Right ventricle myocardium superior (tissue), 1 donor: ENCODE measurements around the gene CRYBG2. TPM values are rescaled to one million over a fixed set of nuclear protein-coding genes. Genes with fewer than 3 reads are reported as not detected.
"Not testable (repeated sequence)": the region's sequence is repeated elsewhere in the genome, so short reads cannot be mapped to it uniquely, and the experiment has no call there.

Source experiments
- ATAC-seq: fragments of 200-7000 bp; cut with Tn5 transposase; one replicate; pipeline ENCODE4 v1.9.1; 2020; ENCODE audit warnings: mild to moderate bottlenecking; ENCODE audit not compliant: poor library complexity
- DNase-seq: peaks from one replicate; pipeline ENCODE4 v3.0.0-alpha.2; 2020
- intact Hi-C: fragments of 100-400 bp; cut with DNase I; formaldehyde crosslinking; loops from one replicate; pipeline ENCODE4 v1.11.2; 2022
- total RNA-seq: library from RNA; stranded (reverse); fragmentation: NEBNext Ultra II Directional; extraction: Animal tissue kit (Norgen Biotek cat#: 25700); gene quantifications from one replicate; pipeline ENCODE4 v1.2.1, GENCODE V29; 2021
- donor health status: DM: no; HTN: yes; CAD: no; lungs with severe emphysema.

The CRYBG2 gene
- total RNA-seq, 1 donor from 2014 or later: not detected

GRCh38 chr1:26307966-26308899 is 45.7 kb downstream of the CRYBG2 start:
- DNase-seq, intact Hi-C loops, ATAC-seq: not testable (repeated sequence)

DNA sequence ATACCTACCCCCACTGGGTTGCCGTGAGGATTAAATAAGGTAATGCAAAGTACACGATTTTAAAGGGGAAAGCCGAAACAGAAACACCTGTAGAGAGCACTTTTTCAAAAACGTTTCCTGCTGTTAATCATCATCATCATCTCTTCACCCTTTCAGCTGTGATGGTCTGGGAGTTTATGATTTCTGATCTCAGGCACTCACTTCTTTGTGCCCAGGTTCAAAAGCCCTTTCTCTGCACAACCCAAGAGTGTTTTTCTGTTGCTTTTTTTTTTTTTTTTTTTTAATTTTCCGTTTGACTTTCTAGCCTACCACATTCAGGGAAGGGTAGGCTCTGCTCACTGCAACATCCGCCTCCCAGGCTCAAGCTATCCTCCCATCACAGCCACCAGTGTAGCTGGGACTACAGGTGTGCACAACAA is 46.6 kb downstream of the CRYBG2 start:
- intact Hi-C loops: no loop called here
- ATAC-seq (no peak), DNase-seq (no peak)

DNA sequence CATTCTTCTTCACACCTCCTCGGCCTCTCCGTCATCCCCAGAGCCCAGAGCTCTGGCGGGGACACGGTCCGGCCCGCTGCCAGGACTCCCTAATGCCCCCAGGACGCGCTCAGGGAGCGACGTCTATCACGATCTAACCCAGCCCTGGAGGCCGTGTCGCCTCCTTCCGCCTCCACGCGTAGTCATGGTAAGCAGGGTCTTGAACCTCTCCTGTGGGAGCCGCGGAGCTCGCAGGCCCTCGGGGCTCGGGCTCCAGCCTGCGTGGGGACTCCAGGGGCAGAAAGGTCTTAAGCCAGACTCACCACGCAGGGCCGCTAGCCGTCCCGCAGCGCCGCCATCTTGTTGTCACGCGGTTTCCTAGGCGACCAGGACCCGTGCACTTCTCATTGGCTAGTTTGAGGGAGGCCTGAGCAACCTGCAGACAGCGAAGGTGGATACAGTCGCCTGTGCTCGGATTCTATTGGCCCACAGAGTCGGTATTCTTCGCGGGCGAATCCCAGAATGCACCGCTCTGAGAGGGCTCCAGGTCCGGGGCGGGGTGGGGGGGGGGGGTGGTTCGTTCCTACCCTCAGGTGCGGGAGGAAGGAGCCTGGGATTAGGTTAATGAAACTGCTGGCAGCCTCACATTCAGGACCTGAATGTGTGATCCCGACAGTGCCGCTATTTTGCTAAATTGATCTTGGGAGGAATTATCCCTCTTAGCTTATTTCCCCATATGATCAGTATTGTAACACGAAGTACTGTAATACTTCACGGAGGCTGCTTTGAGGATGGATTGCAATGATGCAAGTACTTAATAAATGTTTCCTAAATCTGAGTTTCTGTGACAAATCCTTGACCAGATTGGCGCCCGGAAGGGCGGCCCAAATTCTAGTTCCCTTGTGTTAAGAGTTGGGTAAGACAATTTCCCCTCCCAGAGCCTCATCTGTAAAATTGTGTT is 47.4 kb downstream of the CRYBG2 start, which contains the start of gene UBXN11:
UBXN11 (minus strand) TSS at position 347 of the 940 bp plus-strand sequence. CDS start 3,753 bp downstream, outside the sequence.
- DNase-seq: peak; percentile 93
- intact Hi-C loops: no loop called here
- ATAC-seq: peak; percentile 96

DNA sequence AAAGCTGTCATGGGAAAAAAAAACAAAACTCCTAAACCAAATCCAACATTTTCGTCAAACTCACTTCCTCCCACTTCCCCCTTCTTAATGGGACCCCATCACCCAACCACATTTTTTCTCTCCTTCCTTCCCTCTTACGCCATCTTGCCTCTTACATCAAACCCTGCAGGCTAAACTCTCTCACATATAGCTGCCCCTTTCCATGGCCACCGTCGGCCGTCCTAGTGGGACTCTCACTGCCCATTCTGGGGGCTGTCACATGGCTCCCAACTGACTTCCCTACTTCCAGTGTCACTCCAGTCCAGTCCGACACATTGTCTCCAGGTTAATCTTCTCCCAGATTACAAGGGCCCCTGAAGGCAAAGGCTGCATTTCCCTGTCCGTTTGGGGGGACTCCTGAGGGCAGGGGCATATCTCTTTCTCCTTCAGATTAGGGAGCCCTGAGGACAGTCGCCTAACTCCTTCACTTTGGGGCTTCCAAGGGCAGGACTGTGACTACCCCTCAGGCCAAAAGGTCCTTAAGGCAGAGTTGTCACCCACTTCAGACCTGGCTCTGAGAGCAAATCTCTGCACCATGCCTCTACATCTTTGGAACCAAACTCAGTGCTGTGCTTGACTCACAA is 48.2 kb downstream of the CRYBG2 start:
- DNase-seq (no peak), ATAC-seq (no peak)
- intact Hi-C loops: no loop called here

DNA sequence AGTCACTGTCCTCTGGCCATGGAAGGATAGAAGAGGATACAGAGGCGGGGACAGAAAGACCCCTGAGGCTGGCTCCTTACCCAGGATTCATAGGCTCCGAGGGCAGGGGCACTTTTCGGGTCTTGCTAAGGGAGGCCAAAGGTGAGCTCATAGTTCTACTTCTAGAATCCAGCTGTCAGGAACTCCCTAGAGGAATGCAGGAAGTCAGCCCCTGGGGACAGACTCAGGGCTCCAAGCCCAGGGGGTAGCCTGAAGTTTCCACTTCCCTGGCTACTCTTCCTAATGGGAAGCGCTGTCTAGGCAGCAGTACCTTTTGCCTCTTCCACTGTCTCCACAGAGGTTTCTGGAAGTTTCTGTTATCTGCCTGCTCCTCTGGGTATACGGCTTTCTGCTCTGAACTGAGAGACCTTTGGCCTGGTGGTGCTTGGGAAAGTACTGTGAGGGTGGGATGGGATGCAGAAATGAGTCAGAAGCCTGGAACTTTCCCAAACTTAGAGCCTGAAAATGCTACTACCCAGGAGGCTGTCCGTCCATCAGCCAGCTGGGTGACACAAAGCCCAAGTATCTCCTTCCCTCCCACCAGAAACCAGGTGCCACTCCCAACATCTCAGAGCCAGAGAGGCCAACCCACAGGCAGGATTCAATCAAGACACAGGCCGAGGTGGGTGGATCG is 51.1 kb downstream of the CRYBG2 start:
- intact Hi-C loops: no loop called here
- ATAC-seq: peak; percentile 33
- no peak for DNase-seq

DNA sequence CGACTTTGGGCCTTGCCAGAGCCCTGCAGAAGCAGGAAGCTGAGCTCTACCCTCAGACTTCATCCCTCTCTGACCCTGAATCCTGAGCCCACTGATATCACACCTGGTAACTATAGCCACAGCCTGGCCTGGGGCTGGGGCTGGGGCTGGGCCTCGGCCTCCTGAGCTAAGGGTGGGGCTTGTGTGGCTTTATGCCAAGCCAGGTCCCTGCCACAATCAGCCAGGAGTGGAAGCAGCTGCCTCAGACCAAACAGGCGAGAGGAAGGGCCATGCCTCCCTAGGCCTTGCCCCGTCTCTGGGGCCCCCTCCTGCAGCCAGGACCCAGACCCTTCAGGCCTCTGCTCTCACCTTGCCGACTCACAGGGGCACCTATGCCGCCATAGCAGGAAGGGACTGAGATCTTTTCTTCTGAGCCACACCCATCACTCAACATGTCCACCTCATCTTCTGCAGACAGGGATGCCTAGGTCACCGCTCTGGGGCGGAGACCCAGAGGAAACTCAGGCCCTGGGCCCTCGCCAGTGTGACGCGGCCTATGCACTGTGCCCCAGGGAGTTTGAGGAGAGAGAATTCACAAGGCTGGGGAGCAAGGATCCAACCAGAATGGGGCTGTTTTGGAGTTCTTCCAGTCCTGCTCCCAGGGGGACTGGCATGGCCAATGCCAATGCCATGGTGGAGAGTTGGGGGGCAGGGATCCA is 53.2 kb downstream of the CRYBG2 start:
- intact Hi-C loops: no loop called here
- no peak for DNase-seq
- no peak for ATAC-seq

DNA sequence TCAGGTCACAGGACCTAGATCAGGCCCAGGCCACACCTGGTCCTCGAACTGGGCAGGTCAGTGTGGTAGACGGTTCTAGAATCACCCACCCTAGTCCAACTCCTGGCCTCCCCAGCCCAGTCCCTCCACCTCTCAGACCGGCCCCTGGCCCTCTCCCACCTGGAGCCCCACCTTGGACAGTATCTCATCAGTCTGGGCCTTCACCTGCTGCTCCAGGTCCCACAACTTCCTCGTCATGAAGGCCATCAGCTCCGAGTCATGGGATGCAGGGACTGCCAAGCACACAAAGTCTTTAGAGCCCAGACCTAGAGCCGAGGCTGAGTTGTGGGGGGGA is 56.2 kb downstream of the CRYBG2 start:
- ATAC-seq: no peak
- intact Hi-C loops: no loop called here
- DNase-seq: no peak

DNA sequence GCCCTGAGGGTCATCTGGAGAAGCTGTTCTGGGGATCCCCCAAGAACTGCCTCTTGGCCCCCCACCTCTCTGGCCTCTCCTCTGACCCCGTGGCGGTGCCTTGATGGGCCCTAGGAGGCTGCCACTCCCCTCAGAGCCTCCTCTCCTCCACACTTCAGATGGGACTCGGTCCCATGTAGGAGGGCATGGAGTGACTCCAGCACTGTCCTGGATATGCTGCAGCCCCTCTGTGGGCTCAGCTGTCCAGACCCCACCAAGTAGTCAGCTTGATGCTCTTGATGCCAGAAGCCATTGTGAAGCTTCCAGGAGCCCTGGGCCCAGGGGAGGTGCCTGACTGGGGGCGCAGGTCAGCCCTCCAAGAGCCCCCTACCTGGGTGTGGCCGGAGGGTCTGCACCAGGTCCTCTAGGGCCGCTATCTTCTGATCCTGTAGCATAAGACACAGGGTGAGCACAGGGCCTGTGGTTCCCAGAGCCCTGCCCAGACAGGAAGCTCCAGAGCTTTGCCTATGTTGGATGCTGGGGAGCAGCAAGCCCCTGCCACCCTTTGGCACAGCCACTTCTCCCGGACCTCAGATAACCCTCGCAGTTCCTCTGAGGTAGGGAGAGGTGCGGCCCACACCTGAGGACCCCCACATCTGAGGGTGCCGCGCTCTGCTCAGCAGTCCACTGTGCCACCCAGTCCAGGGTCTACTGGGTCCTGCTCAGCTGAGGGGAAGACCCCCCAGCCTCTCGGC is 56.7 kb downstream of the CRYBG2 start:
- no peak for ATAC-seq
- DNase-seq: no peak
- intact Hi-C loops: no loop called here

DNA sequence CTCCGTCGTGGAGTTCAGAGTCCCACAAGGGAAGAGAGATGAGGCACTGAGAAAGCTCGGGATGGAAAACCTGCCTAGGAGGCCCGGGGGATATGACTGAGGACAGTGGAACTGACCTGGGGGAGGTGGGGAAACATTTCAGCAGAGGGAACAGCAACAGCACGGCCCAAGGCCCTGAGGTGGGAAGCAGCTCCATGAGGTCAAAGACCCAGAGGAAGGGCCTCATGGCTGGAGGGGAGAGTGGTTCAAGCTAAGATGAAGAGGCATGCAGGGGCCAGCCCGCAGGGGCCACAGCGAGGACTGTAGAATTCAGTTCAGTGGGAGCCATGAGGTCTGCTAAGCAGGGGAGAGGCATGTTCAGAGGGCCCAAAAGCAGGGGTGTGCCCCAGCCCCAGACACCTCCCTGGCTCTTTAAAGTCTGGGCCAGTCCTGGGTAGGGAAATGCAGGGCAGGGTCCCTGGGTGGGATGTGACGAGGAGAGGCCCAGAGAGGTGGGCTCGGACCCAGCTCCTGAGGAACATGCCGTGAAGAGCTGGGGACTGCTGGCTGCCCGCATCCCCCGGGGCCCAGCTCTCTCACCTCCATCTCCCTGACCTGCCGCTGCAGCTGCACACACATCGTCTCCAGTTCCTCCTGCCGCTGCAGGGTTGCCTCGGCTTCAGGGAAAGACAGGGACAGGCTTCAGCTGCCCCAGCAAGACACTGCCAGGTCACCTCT is 57.4 kb downstream of the CRYBG2 start:
- intact Hi-C loops: no loop called here
- no peak for DNase-seq
- no peak for ATAC-seq

DNA sequence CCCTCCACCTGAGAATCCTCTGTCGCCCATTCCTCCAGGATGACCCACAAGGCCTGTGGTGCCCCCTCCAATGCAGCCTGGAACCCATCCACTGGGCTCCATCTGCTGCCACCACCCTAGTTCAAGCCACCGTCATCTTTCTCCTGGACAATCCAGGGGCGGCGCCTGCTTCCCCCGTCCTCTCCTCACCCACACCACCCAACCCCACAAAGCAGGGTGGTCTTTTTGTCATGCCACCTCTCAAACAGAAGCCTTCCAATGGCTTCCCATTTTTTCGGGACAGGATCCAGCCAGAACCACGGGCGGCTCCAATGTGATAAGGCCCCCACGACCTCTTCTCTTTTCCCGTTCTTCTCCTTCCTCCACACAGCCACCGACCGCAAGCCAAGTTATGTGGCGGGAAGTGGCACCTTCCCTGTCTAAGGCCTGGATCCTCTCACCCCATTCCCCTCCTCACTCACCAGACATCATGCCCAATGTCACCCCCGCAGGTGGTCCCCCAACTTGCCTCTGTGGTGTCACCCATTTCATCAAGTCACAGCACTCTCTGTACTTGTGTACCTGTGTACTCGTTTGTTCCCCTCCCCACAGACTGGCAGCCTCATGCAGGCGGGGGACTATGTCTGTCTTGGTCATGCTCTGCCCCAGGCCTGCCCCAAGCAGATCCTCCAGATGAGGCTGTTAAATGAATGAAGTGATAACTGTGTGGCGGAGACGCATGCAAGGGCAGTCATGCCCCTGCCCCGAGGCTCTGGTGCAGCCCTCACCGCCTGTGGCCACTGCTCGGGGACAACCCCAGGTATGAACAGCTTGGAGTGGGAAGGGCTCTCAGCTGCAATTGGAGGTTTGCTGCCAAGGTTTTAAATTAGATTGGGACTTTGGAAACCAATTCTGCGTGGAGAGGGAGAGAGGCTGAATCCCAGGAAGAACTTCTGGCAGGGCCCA is 58.5 kb downstream of the CRYBG2 start:
- DNase-seq (peak; percentile 23), ATAC-seq (no peak)
- intact Hi-C loops: no loop called here

- intact Hi-C loops: no loop called here
- ATAC-seq (no peak), DNase-seq (no peak)
Observed at GRCh38 chr1:26293911-26294463, 59.9 kb downstream of the CRYBG2 start.

DNA sequence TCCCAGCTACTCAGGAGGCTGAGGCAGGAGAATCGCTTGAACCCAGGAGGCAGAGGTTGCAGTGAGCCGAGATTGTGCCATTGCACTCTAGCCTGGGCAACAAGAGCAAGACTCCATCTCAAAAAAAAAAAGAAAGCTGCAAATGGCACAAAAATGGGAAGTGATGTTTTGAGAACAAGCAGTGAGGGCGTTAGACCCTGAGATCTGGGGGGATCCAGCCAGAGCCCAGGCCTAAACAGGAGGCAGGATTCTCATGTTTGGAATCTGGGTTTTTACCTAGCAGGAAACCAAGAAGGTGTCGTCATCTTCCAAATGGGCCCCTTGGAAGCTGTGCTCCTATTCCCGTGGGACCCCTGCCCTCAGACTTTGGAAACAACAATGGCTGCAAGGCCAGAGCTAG is 61.2 kb downstream of the CRYBG2 start:
- intact Hi-C loops, ATAC-seq, DNase-seq: not testable (repeated sequence)

GRCh38 chr1:26291939-26292338 is 62.0 kb downstream of the CRYBG2 start:
- ATAC-seq (no peak), DNase-seq (no peak)
- intact Hi-C loops: no loop called here

GRCh38 chr1:26291433-26291832 is 62.5 kb downstream of the CRYBG2 start:
- ATAC-seq (no peak), DNase-seq (no peak)
- intact Hi-C loops: no loop called here

DNA sequence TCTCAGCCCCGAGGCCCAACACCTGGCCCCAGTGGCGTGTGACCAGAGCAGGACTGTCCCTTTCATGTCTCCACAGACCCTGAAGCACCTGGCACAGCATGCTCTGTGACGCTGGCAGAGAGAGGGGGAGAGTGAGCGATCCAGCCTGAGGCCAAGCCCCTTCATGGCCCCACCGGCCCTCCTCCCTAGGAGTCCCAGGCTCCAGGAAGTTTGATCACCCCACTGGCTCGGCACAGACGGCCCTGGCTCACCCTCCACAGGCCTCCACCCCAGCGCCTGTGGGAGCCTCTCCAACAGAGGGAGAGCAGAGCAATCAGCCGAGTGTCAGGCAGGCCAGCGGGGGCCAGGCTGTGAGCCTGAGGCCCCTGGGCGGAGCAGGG is 63.1 kb downstream of the CRYBG2 start:
- DNase-seq (peak; percentile 63), ATAC-seq (no peak)
- intact Hi-C loops: no loop called here
